ENCODE results near the gene GAPVD1.
"Not testable (repeated sequence)": the region's sequence is repeated elsewhere in the genome, so short reads cannot be mapped to it uniquely, and the experiment has no call there.

GAPVD1 gene

GRCh38 chr9:125261501-125262293 is at the start of gene GAPVD1:
Gene GAPVD1 (plus strand): TSS chr9:125261826. CDS start chr9:125298922, 37,096 bp downstream.
- TF ChIP-seq CTCF (conservative IDR thresholded peaks at IDR 0.05) (no peak; the same call in 1 of the 2 replicates), ZFX (IDR thresholded peaks at IDR 0.05) (peak; percentile 95; the same call in 1 of the 2 replicates)
- peak within 1 kb of the TSS; percentile 80 for H3K27ac ChIP-seq

GRCh38 chr9:125214186-125214585 is 47.4 kb upstream of the GAPVD1 start:
- no peak for TF ChIP-seq CTCF (conservative IDR thresholded peaks at IDR 0.05)
- no peak for TF ChIP-seq ZFX (IDR thresholded peaks at IDR 0.05)
- no peak overlapping the region for H3K27ac ChIP-seq

GRCh38 chr9:125218621-125219020 is 43.0 kb upstream of the GAPVD1 start:
- no peak for TF ChIP-seq ZFX (IDR thresholded peaks at IDR 0.05)
- no peak for TF ChIP-seq CTCF (conservative IDR thresholded peaks at IDR 0.05)
- H3K27ac ChIP-seq: no peak overlapping the region

- H3K27ac ChIP-seq: not testable (repeated sequence)
Measured at GRCh38 chr9:125224858-125225257, 36.8 kb upstream of the GAPVD1 start.

- no peak overlapping the region for H3K27ac ChIP-seq
- TF ChIP-seq CTCF (conservative IDR thresholded peaks at IDR 0.05): no peak
- no peak for TF ChIP-seq ZFX (IDR thresholded peaks at IDR 0.05)
Measured at GRCh38 chr9:125227761-125228160, 33.9 kb upstream of the GAPVD1 start.

GRCh38 chr9:125233678-125234077 is 27.9 kb upstream of the GAPVD1 start:
- no peak overlapping the region for H3K27ac ChIP-seq

GRCh38 chr9:125234099-125234498 is 27.5 kb upstream of the GAPVD1 start:
- not testable (repeated sequence) for H3K27ac ChIP-seq

More at GRCh38 chr9:125233678-125234077, 27.9 kb upstream of the GAPVD1 start:
- TF ChIP-seq ZFX (IDR thresholded peaks at IDR 0.05): no peak
- TF ChIP-seq CTCF (conservative IDR thresholded peaks at IDR 0.05): no peak

- H3K27ac ChIP-seq: no peak overlapping the region
- no peak for TF ChIP-seq ZFX (IDR thresholded peaks at IDR 0.05)
- TF ChIP-seq CTCF (conservative IDR thresholded peaks at IDR 0.05): no peak
Measured at GRCh38 chr9:125235804-125236519, 25.7 kb upstream of the GAPVD1 start.

- H3K27ac ChIP-seq: not testable (repeated sequence)
Measured at GRCh38 chr9:125236520-125237159, 25.0 kb upstream of the GAPVD1 start.
